ENCODE measurements around the gene FIS1.
"Not testable (repeated sequence)": the region's sequence is repeated elsewhere in the genome, so short reads cannot be mapped to it uniquely, and the experiment has no call there.

The FIS1 gene

DNA sequence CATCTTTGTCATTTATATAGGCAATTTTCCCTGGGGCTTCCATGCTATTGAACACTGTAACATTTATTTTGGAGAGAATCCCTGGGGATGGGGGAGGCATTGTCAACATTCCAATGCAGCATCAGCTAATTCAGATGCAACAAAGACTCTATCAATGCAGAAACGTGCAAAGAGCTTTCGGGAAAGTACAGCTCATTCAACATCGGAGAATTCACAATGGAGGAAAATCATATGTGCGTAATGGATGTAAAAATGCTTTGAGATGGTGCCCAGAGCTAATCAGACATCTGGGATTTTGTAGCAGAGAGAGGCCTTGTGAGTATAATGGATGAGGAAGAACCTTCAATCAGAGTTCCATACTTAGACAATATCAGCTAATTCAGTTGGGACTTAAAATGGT lies 28.3 kb upstream of the FIS1 start:
- H3K36me3 Mint-ChIP-seq (ENCODE audit: low read depth), result no peaks in the 10 kb centered on the region
- H3K27me3 Mint-ChIP-seq, result peaks cover 22% of the 10 kb centered on the region
- H3K4me1 Mint-ChIP-seq (ENCODE audit: low read depth), result no peaks in the 10 kb centered on the region
- no peak overlapping the region for H3K4me3 Mint-ChIP-seq
- no peak overlapping the region for H3K27ac Mint-ChIP-seq
- no peaks in the 10 kb centered on the region for H3K9me3 Mint-ChIP-seq

GRCh38 chr7:101271021-101271420 lies 26.1 kb upstream of the FIS1 start:
- no peaks in the 10 kb centered on the region for H3K9me3 Mint-ChIP-seq
- H3K27me3 Mint-ChIP-seq, result peaks cover 14% of the 10 kb centered on the region
- H3K36me3 Mint-ChIP-seq (ENCODE audit: low read depth), result no peaks in the 10 kb centered on the region
- H3K27ac Mint-ChIP-seq, result no peak overlapping the region
- H3K4me1 Mint-ChIP-seq (ENCODE audit: low read depth), result peaks cover 2% of the 10 kb centered on the region
- H3K4me3 Mint-ChIP-seq, result no peak overlapping the region

DNA sequence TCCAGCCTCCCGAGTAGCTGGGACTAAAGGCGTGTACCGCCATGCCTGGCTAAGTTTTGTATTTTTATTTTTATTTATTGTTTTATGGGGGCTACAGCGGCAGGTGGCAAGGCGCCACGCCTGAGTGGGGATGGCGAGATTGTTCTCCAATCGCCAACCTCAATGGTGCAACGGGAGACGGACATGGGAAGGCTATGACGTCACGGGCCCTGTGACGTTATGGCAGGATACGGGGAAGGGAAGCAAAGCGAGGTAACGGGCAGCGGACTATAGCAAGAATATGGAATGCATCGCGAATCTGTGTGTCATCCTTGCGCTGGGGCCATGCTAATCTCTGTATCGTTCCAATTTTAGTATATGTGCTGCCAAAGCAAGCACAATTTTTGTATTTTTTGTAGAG lies 24.8 kb upstream of the FIS1 start:
- Mint-ChIP-seq H3K4me1 (ENCODE audit: low read depth) (peaks cover 5% of the 10 kb centered on the region), H3K27ac (no peak overlapping the region), H3K9me3 (no peaks in the 10 kb centered on the region)

DNA sequence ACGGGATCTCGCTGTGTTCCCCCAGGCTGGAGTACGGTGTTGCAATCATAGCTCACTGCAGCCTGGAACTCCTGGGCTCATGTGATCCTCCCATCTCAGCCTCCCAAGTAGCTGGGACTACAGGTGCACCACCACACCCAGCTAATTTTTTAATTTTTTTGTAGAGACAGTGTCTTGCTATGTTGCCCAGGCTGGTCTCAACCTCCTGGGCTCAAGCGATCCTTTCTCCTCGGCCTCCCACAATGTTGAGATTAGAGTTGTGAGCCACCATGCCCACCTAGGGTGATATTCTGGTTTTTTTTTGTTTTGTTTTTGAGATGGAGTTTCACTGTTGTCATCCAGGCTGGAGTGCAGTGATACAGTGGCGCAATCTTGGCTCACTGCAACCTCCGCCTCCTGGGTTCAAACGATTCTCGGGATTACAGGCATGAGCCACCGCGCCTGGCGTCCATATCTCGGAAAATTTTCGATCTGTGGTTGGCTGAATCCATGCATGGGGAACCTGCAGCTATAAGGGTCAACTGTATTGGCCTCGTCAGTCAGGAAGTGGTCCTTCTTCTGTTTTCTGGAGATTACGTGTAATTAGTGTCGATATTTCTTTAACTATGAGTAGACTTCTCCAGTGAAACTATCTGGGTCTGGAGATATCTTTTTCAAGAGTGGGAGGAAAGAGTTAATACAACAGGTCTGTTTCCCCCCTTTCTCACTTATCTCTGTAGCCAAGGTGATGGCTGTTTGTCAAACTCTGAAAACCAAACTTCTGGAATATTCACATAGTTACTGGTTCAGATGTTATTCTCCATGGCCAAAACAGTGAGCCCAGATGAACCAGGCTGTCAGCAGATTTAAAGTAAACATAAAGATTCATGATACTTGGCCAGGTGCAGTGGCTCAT lies 21.0 kb upstream of the FIS1 start:
- peaks cover 17% of the 10 kb centered on the region for H3K27me3 Mint-ChIP-seq
- H3K27ac Mint-ChIP-seq, result no peak overlapping the region
- peaks cover 5% of the 10 kb centered on the region for H3K4me1 Mint-ChIP-seq (ENCODE audit: low read depth)
- no peaks in the 10 kb centered on the region for H3K9me3 Mint-ChIP-seq
- no peaks in the 10 kb centered on the region for H3K36me3 Mint-ChIP-seq (ENCODE audit: low read depth)
- no peak overlapping the region for H3K4me3 Mint-ChIP-seq

More for the DNA sequence above, 24.8 kb upstream of the FIS1 start:
- no peak overlapping the region for H3K4me3 Mint-ChIP-seq
- H3K27me3 Mint-ChIP-seq, result peaks cover 23% of the 10 kb centered on the region
- no peaks in the 10 kb centered on the region for H3K36me3 Mint-ChIP-seq (ENCODE audit: low read depth)

DNA sequence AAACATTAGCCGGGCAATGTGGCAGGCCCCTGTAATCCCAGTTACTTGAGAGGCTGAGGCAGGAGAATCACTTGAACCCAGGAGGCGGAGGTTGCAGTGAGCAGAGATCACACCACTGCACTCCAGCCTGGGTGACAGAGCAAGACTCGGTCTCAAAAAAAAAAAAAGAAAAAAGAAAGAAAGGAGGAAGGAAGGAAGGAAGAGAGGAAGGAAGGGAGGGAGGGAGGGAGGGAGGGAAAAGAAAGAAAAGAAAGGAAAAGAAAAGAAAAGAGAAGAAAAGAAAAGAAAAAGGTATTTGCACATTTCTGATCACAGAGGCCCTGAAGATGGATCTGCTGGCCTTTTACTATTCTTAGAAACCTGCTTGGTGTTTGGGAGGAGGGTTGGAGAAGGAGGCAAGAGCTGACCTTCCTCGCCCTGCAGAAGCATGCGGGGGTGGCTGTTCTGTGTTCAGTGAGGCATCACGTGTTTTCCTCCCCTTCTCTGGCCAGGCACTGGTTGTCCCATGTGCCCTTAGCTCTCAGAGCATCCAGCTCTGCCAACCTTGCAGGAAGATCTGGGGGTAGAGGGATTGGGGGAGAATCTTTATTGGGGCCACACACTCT lies 19.3 kb upstream of the FIS1 start:
- not testable (repeated sequence) for H3K4me3 Mint-ChIP-seq; H3K36me3 Mint-ChIP-seq (ENCODE audit: low read depth); H3K9me3 Mint-ChIP-seq; H3K4me1 Mint-ChIP-seq (ENCODE audit: low read depth); H3K27ac Mint-ChIP-seq
- H3K27me3 Mint-ChIP-seq, result peaks cover 17% of the 10 kb centered on the region

GRCh38 chr7:101258243-101258731 lies 13.4 kb upstream of the FIS1 start:
- Mint-ChIP-seq H3K4me1 (ENCODE audit: low read depth) (no peaks in the 10 kb centered on the region), H3K9me3 (no peaks in the 10 kb centered on the region), H3K27me3 (peaks cover 6% of the 10 kb centered on the region), H3K27ac (no peak overlapping the region), H3K4me3 (no peak overlapping the region), H3K36me3 (ENCODE audit: low read depth) (no peaks in the 10 kb centered on the region)

DNA sequence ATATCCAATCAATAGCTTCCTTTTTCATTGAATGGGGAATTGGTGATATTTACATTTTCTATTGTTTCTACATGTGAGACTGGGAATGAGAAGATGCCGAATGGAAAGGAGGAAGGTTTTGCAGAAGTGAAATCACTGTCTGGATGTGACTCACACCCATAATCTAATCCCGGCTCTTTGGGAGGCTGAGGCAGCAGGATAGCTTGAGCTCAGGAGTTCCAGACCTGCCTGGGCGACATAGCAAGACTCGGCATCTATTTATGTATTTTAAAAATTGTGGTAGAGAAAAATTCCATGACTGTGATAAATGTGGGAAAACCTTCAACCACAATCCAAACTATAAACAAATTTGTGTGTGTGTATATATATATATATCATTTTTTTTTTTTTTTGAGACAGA lies 10.9 kb upstream of the FIS1 start:
- H3K4me1 Mint-ChIP-seq (ENCODE audit: low read depth), result peaks cover 17% of the 10 kb centered on the region
- peaks cover 10% of the 10 kb centered on the region for H3K36me3 Mint-ChIP-seq (ENCODE audit: low read depth)
- no peaks in the 10 kb centered on the region for H3K27me3 Mint-ChIP-seq
- H3K9me3 Mint-ChIP-seq, result no peaks in the 10 kb centered on the region
- no peak overlapping the region for H3K27ac Mint-ChIP-seq
- no peak overlapping the region for H3K4me3 Mint-ChIP-seq

DNA sequence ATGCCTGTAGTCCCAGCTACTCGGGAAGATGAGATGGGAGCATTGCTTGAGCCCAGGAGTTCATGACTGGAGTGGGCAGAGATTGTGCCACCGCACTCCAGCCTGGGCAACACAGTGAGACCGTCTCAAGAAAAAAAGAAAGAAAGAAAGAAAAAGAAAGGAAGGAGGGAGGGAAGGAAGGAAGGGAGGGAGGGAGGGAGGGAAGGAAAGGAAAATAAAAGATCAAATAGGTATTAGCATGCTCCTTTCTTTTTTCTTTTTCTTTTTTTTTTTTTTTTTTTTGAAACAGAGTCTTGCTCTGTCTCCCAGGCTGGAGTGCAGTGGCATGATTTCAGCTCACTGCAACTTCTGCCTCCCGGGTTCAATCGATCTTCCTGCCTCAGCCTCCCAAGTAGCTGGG lies 8.3 kb upstream of the FIS1 start:
- Mint-ChIP-seq H3K4me3 (peak overlapping the region; percentile 100), H3K36me3 (ENCODE audit: low read depth) (peaks cover 23% of the 10 kb centered on the region), H3K4me1 (ENCODE audit: low read depth) (peaks cover 31% of the 10 kb centered on the region)
- H3K27me3 Mint-ChIP-seq, H3K27ac Mint-ChIP-seq, H3K9me3 Mint-ChIP-seq: not testable (repeated sequence)

- Mint-ChIP-seq H3K36me3 (ENCODE audit: low read depth) (peaks cover 26% of the 10 kb centered on the region), H3K27me3 (no peaks in the 10 kb centered on the region), H3K4me1 (ENCODE audit: low read depth) (peaks cover 38% of the 10 kb centered on the region), H3K27ac (peak overlapping the region; percentile 99), H3K9me3 (no peaks in the 10 kb centered on the region), H3K4me3 (peak overlapping the region; percentile 100)
Observed at GRCh38 chr7:101251871-101252659, 7.2 kb upstream of the FIS1 start.

GRCh38 chr7:101250324-101250723 lies 5.4 kb upstream of the FIS1 start:
- Mint-ChIP-seq H3K36me3 (ENCODE audit: low read depth) (peaks cover 33% of the 10 kb centered on the region), H3K4me3 (peak overlapping the region; percentile 100), H3K27ac (peak overlapping the region; percentile 53), H3K4me1 (ENCODE audit: low read depth) (peaks cover 49% of the 10 kb centered on the region), H3K27me3 (no peaks in the 10 kb centered on the region), H3K9me3 (no peaks in the 10 kb centered on the region)

- peaks cover 45% of the 10 kb centered on the region for H3K36me3 Mint-ChIP-seq (ENCODE audit: low read depth)
- H3K27me3 Mint-ChIP-seq, result no peaks in the 10 kb centered on the region
- H3K9me3 Mint-ChIP-seq, result no peaks in the 10 kb centered on the region
- peaks cover 65% of the 10 kb centered on the region for H3K4me1 Mint-ChIP-seq (ENCODE audit: low read depth)
- no peak overlapping the region for H3K4me3 Mint-ChIP-seq
- H3K27ac Mint-ChIP-seq, result no peak overlapping the region
Observed at GRCh38 chr7:101248276-101248675, 3.4 kb upstream of the FIS1 start.

GRCh38 chr7:101245147-101245668 lies 327 bp upstream of the FIS1 start:
- H3K9me3 Mint-ChIP-seq, result no peaks in the 10 kb centered on the region

GRCh38 chr7:101243646-101244374 lies 1.1 kb downstream of the FIS1 start:
- Mint-ChIP-seq H3K27me3 (no peaks in the 10 kb centered on the region), H3K4me3 (peak overlapping the region; percentile 99), H3K4me1 (ENCODE audit: low read depth) (peaks cover 40% of the 10 kb centered on the region)

More at GRCh38 chr7:101245147-101245668, 327 bp upstream of the FIS1 start:
- Mint-ChIP-seq H3K27me3 (no peaks in the 10 kb centered on the region), H3K4me1 (ENCODE audit: low read depth) (peaks cover 47% of the 10 kb centered on the region), H3K4me3 (peak overlapping the region; percentile 99), H3K36me3 (ENCODE audit: low read depth) (peaks cover 36% of the 10 kb centered on the region), H3K27ac (peak overlapping the region; percentile 98)

More at GRCh38 chr7:101243646-101244374, 1.1 kb downstream of the FIS1 start:
- Mint-ChIP-seq H3K27ac (peak overlapping the region; percentile 98), H3K36me3 (ENCODE audit: low read depth) (peaks cover 29% of the 10 kb centered on the region), H3K9me3 (no peaks in the 10 kb centered on the region)
